Activated CD8-positive, alpha-beta memory T cell treated with anti-CD3 and anti-CD28 coated beads for 48 hours (primary cell): ENCODE results near the gene LCN12.

Experiments
- DNase-seq, 3 experiments: peaks; one replicate each; pipeline ENCODE4 v3.0.0-alpha.2; 2020; ENCODE audit warnings: low read depth in 2 of 3, low spot score in 2 of 3

The LCN12 gene

GRCh38 chr9:136957461-136957860, 5.4 kb downstream of the LCN12 start:
- DNase-seq: no peak

- no peak for DNase-seq
Measured at GRCh38 chr9:136957901-136958300, 5.8 kb downstream of the LCN12 start.

- no peak for DNase-seq
Measured at GRCh38 chr9:136958473-136958872, 6.4 kb downstream of the LCN12 start.

- DNase-seq: no peak
Measured at GRCh38 chr9:136958898-136959850, 7.1 kb downstream of the LCN12 start.

GRCh38 chr9:136960212-136960937, 8.3 kb downstream of the LCN12 start:
- DNase-seq: no peak

GRCh38 chr9:136960938-136961275, 8.8 kb downstream of the LCN12 start:
- DNase-seq: no peak

GRCh38 chr9:136961279-136962065, 9.4 kb downstream of the LCN12 start:
- no peak for DNase-seq

- no peak for DNase-seq
Measured at GRCh38 chr9:136962163-136962562, 10.1 kb downstream of the LCN12 start.

GRCh38 chr9:136962701-136963248, 10.7 kb downstream of the LCN12 start:
- no peak for DNase-seq

GRCh38 chr9:136963341-136963740, 11.3 kb downstream of the LCN12 start:
- no peak for DNase-seq

GRCh38 chr9:136963751-136964150, 11.7 kb downstream of the LCN12 start:
- DNase-seq: no peak

GRCh38 chr9:136964171-136964689, 12.2 kb downstream of the LCN12 start:
- DNase-seq: no peak

- no peak for DNase-seq
Measured at GRCh38 chr9:136964833-136965422, 12.9 kb downstream of the LCN12 start.

- DNase-seq: no peak
Measured at GRCh38 chr9:136965771-136966484, 13.9 kb downstream of the LCN12 start.

- DNase-seq: no peak
Measured at GRCh38 chr9:136968333-136969127, 16.5 kb downstream of the LCN12 start.

- DNase-seq: no peak
Measured at GRCh38 chr9:136969150-136969549, 17.1 kb downstream of the LCN12 start.

GRCh38 chr9:136969774-136970173, 17.7 kb downstream of the LCN12 start:
- DNase-seq: no peak

GRCh38 chr9:136970361-136970760, 18.3 kb downstream of the LCN12 start:
- DNase-seq: no peak

- no peak for DNase-seq
Measured at GRCh38 chr9:136971746-136972145, 19.7 kb downstream of the LCN12 start.
